Skeletal muscle tissue (tissue), 4 donors: ENCODE results near the gene POU6F2. TPM values are rescaled to one million over a fixed set of nuclear protein-coding genes. Genes with fewer than 3 reads are reported as not detected.

Experiments
- H3K27ac ChIP-seq: one replicate; pipeline ENCODE4 v1.7.0; 2013; ENCODE audit warnings: mild to moderate bottlenecking, low read depth, low read length, inconsistent platforms
- H3K27me3 ChIP-seq, 3 donors: one replicate each; pipeline ENCODE4 v1.7.0; 2013; ENCODE audit warnings: low read length in 3 of 3; ENCODE audit not compliant: control insufficient read depth in 3 of 3, insufficient read depth in 3 of 3
- H3K36me3 ChIP-seq, 3 donors: one replicate each; pipeline ENCODE4 v1.7.0; 2013; ENCODE audit warnings: low read length in 3 of 3; ENCODE audit not compliant: control insufficient read depth in 3 of 3, insufficient read depth in 3 of 3
- H3K4me1 ChIP-seq, 3 donors: one replicate each; pipeline ENCODE4 v1.7.0; 2013; ENCODE audit warnings: low read length in 3 of 3, mild to moderate bottlenecking in 3 of 3; ENCODE audit not compliant: control insufficient read depth in 3 of 3, insufficient read depth in 3 of 3
- H3K4me3 ChIP-seq, 3 donors: one replicate each; pipeline ENCODE4 v1.7.0; 2013; ENCODE audit warnings: low read length in 3 of 3
- H3K9ac ChIP-seq, 3 donors: one replicate each; pipeline ENCODE4 v1.7.0; 2013; ENCODE audit warnings: low read length in 3 of 3, mild to moderate bottlenecking in 3 of 3, moderate library complexity in 2 of 3, low read depth in 1 of 3
- H3K9me3 ChIP-seq, 3 donors: one replicate each; pipeline ENCODE4 v1.7.0; 2013; ENCODE audit warnings: low read length in 3 of 3; ENCODE audit not compliant: control insufficient read depth in 3 of 3
- total RNA-seq: library from RNA; depleted of rRNA; stranded (reverse); fragments of >200 nt; gene quantifications from one replicate; pipeline ENCODE4 v1.2.3, GENCODE V29; 2014
- donor health status: Osteomylitis.

POU6F2 gene
- total RNA-seq, 1 donor from 2014 or later, result not detected

DNA sequence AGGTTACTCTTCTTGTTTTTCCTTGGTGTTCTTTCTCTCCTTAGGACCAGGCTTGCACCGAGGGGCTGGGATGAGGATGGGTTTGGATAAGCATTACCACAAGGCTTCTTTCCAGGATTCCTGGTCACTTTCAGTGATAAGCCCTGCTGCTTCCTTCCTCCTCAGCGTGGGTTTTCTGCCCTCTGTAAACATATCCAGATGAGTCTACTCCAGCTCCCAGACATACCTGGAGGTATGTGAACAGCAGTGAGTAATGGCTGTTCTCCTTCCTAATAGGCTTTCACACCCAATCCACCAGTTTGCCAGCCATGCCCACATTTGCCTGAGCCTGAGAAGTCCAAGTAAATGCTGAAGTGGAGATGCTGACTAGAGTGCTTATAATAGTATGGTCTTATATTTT, 358.7 kb downstream of the POU6F2 start:
- Histone ChIP-seq H3K9ac (no peak overlapping the region), H3K36me3 (no peaks in the 10 kb centered on the region), H3K27ac (no peak overlapping the region), H3K4me3 (no peak overlapping the region), H3K9me3 (no peaks in the 10 kb centered on the region), H3K4me1 (no peaks in the 10 kb centered on the region), H3K27me3 (peaks cover 0 to 3% (median 0%) of the 10 kb centered on the region in 3 donors)

DNA sequence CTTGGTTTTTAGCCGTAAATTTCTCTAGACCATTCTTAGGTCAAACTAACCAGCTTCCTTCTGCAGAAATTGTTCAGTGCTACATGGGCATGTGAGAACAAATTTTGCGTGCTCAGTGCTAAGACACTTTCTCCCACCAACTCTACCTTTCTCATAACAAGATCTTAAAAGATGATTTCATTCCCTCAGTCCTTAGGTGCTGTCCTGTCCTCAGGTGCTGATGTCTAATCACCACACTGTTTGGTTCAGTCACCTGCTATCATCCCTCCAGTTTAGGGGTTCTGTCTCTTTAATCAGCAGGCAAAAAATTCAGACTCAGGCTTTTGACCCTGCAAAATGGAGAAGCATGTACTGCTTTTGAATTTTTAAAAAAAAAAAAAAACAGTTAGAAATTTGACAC, 361.0 kb downstream of the POU6F2 start:
- H3K9ac ChIP-seq, result no peak overlapping the region
- H3K36me3 ChIP-seq, result no peaks in the 10 kb centered on the region
- peaks cover 0 to 3% (median 0%) of the 10 kb centered on the region in 3 donors for H3K27me3 ChIP-seq
- no peak overlapping the region for H3K27ac ChIP-seq
- no peaks in the 10 kb centered on the region for H3K9me3 ChIP-seq
- H3K4me1 ChIP-seq, result no peaks in the 10 kb centered on the region
- H3K4me3 ChIP-seq, result no peak overlapping the region

DNA sequence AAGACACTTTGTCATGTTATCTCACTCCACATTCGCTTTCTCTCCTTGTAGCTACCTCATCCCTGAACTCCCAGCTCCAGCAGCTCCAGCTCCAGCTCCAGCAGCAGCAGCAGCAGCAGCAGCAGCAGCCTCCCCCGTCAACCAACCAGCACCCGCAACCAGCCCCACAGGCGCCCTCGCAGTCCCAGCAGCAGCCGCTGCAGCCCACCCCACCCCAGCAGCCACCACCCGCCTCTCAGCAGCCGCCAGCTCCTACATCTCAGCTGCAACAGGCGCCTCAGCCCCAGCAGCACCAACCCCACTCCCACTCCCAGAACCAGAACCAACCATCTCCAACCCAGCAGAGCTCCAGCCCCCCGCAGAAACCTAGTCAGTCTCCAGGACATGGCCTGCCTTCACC, 361.9 kb downstream of the POU6F2 start:
- Histone ChIP-seq H3K4me1 (no peaks in the 10 kb centered on the region), H3K27ac (no peak overlapping the region), H3K9ac (no peak overlapping the region), H3K27me3 (peaks cover 0 to 3% (median 0%) of the 10 kb centered on the region in 3 donors), H3K36me3 (no peaks in the 10 kb centered on the region), H3K4me3 (no peak overlapping the region), H3K9me3 (no peaks in the 10 kb centered on the region)

DNA sequence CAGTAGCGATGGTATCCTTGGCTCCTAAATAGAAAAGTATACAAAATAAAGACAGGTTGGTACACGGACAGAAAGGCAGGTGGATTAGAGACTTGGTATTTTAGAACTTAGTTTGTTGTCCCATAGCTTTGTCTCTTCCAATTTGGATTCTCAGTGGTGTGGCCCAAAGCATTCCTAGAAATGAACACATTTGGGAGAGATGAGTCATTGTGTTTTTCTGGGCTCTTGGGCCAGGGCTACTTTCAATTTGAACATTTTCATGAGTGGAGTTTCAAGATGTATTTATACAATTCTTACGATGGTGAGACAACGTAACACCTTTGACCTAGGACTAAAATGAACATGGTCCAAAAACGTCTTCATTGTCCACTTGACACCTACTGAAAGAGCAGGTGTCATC, 363.4 kb downstream of the POU6F2 start:
- Histone ChIP-seq H3K4me3 (no peak overlapping the region), H3K27me3 (peaks cover 0 to 3% (median 0%) of the 10 kb centered on the region in 3 donors), H3K9me3 (no peaks in the 10 kb centered on the region), H3K4me1 (no peaks in the 10 kb centered on the region), H3K36me3 (no peaks in the 10 kb centered on the region), H3K9ac (no peak overlapping the region), H3K27ac (no peak overlapping the region)

DNA sequence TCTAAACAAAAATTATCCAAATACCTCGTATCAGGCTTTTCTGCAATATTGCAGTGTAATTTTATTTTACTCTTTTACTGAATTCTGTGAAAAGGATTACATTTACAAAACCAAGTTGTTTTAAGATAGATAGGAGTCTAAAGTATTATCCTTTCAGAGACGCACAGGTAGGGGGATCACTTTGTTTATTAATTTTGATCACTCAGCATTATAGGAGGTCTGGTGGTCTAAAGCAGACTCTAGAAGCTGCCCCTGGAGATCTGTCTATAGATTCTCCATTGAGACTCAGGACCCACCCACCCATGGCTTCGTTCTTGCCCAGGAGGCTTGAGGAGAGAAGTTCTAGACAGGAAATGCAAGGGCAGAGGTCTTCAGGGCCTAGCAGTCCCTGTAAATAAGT, 365.1 kb downstream of the POU6F2 start:
- no peak overlapping the region for H3K27ac ChIP-seq
- H3K4me3 ChIP-seq, result no peak overlapping the region
- no peaks in the 10 kb centered on the region for H3K27me3 ChIP-seq
- no peaks in the 10 kb centered on the region for H3K9me3 ChIP-seq
- no peak overlapping the region for H3K9ac ChIP-seq
- H3K4me1 ChIP-seq, result no peaks in the 10 kb centered on the region
- no peaks in the 10 kb centered on the region for H3K36me3 ChIP-seq

DNA sequence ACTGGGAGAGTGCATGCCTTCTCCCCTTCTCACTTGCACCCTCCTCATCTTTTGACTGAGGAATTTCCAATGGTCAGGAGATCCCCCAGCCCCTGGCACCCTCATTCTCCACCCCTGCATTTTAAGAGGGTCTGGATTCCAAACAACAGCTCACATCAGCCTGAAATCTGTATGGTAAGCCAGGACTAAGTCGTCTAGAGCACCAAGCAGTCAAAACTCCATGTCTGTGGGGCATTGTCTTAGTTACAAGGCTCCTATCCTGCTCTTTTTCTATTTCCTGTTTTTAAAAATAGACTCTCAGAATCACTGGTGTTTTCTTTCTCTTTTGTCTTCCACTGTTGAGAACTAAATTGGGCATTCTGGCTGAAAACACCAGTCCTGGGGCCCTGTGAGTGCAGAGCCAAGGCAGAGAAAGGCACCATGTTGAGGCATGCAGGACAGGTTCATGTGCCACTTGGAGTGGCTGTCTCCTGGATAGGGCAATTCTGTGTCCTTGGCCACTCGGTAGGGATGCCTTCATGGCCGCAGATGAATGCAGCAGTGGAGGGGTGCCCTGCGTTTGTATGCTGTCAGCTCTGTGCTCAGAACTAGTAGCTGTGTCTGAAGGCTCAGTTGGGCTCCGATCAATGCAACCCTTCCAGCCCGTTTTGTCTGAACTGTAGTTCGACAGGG, 371.9 kb downstream of the POU6F2 start:
- Histone ChIP-seq H3K4me1 (no peaks in the 10 kb centered on the region), H3K4me3 (no peak overlapping the region), H3K36me3 (no peaks in the 10 kb centered on the region), H3K9ac (no peak overlapping the region), H3K9me3 (no peaks in the 10 kb centered on the region), H3K27me3 (no peaks in the 10 kb centered on the region), H3K27ac (no peak overlapping the region)

DNA sequence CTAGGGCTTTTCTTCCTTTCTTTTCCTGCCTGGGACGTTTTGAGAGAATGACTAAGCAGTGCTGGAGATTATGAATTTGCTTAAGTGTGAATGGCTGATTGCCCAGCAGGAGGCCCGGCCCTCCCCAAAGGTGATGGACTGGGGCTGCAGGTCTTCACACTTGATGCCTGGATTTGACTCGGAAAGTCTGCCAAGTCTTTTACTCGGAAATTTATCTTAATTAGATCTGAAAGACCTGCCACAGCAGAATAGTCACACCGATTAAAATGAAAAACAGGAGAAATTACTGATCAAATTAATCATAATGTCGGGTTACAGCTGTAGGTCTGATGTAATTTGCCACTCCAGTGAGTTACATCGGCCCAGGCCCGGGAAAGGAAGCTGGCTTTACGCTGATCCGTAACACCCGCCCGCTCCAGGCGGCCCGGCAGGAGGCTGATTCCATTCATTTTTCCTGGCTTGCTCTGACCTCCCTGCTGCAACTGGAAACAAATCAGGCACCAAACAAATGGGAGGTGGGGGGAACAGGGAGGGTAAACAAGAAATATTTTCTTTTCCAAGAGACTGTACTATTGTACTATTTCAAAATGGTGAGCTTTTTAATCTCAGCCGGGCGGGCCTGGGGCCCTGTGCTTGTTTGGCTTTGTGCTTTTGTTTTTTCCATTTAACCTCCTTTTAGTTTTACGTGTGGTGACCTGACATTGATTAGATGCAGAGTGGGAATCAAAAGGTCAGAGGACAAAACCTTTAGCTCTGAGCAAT, 376.1 kb downstream of the POU6F2 start:
- Histone ChIP-seq H3K9ac (no peak overlapping the region), H3K27ac (no peak overlapping the region), H3K4me3 (no peak overlapping the region), H3K27me3 (no peaks in the 10 kb centered on the region), H3K9me3 (no peaks in the 10 kb centered on the region), H3K4me1 (no peaks in the 10 kb centered on the region), H3K36me3 (no peaks in the 10 kb centered on the region)

DNA sequence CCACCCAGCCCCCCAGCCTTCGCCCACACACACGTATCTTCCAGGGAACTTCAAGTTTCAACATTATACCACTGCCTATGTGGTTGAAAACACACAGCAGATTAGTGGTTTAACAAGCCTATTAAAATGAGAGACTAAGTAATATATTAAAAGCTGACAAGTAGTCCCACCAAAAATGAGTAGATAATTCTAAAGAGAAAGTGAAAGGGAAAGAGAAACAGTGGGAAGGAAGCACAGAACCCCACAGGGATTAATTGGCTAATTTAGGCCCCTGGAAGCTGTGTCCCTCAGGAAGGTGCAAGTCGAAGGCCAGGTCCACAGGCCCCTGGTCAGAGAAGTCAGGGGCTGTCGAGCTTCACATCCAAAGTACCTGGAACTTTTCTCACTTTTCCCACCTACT, 378.0 kb downstream of the POU6F2 start:
- Histone ChIP-seq H3K4me1 (no peaks in the 10 kb centered on the region), H3K27ac (no peak overlapping the region), H3K9ac (no peak overlapping the region), H3K9me3 (no peaks in the 10 kb centered on the region), H3K36me3 (no peaks in the 10 kb centered on the region), H3K4me3 (no peak overlapping the region), H3K27me3 (peaks cover 0 to 3% (median 0%) of the 10 kb centered on the region in 3 donors)

DNA sequence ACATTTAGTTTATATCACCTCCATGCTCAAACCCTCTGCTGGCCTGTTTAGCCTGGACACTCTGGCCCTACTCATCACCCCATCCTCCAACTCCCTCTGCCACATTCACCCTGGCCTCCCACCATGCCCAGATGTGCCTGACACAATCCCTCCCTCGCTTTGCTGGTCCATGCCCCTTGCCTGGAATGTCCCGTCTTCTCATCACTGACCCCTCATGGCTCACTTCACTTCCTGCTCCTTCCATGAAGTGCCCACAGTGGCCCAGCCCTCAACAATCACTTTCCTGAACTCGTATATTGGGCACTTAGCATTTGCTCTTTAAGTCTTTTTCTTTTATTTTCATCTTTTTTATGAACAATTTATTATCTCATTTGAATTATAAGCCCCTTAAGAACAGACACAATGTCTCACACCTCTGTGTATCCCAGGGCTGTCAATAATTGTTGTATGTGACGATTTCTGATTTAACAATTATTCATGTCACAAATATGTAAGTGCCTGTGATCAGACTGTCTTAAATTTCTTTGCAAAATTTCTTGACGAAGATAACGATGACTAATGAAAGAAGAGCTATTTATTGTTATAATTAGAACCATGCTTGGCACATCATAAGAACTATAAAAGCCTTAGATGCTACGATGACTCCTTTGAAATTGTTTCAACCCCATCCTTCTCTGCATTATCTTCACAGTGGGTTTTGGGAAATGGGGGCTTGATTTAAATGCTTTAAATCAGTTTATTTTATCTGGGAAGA, 378.6 kb downstream of the POU6F2 start:
- no peaks in the 10 kb centered on the region for H3K9me3 ChIP-seq
- no peak overlapping the region for H3K4me3 ChIP-seq
- no peaks in the 10 kb centered on the region for H3K4me1 ChIP-seq
- no peaks in the 10 kb centered on the region for H3K36me3 ChIP-seq
- H3K27ac ChIP-seq, result no peak overlapping the region
- no peak overlapping the region for H3K9ac ChIP-seq
- H3K27me3 ChIP-seq, result peaks cover 0 to 3% (median 0%) of the 10 kb centered on the region in 3 donors

DNA sequence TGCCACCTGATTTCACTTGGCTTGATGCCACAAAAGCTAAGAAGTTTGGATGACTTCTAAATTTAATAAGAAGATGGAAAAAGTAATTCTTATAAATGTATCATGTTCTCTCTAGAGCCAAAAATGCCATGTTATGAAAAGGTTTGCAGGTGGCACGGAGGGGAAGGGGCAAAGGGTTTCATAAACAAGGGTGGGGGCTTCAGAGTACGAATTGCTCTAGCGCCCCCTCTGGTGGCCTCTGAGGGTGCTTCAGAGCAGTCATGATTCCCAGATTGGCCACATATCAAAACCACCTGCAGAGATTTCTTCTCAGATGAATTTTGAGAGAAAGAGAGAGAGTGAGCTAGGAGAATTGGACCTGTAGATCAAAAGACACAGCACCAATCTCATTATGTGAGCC, 379.9 kb downstream of the POU6F2 start:
- H3K36me3 ChIP-seq, result no peaks in the 10 kb centered on the region
- no peak overlapping the region for H3K4me3 ChIP-seq
- H3K27ac ChIP-seq, result no peak overlapping the region
- no peaks in the 10 kb centered on the region for H3K9me3 ChIP-seq
- H3K27me3 ChIP-seq, result peaks cover 0 to 3% (median 0%) of the 10 kb centered on the region in 3 donors
- no peaks in the 10 kb centered on the region for H3K4me1 ChIP-seq
- H3K9ac ChIP-seq, result no peak overlapping the region
